Upper lobe of left lung (tissue), 4 donors: ENCODE measurements around the gene ZNF366.

Experiments used
- CTCF ChIP-seq, 6 experiments: fragments of 450-650 bp in 4 of 6; fragments of 200-600 bp in 2 of 6; sonication (generic) in 2 of 6; IDR thresholded peaks; one replicate each; pipeline ENCODE4 v1.5.1; 2016 to 2019; ENCODE audit warnings: antibody characterized with exemption in 6 of 6
- EP300 ChIP-seq, 4 donors: sonication (generic); formaldehyde crosslinking; IDR thresholded peaks; one replicate each; pipeline ENCODE4 v1.5.1; 2017; ENCODE audit warnings: antibody characterized with exemption in 4 of 4, control low read depth in 2 of 4
- POLR2A ChIP-seq, 4 donors: fragments of 450-650 bp; IDR thresholded peaks; one replicate each; pipeline ENCODE4 v1.5.1; 2016 to 2017; ENCODE audit warnings: antibody characterized with exemption in 4 of 4, mild to moderate bottlenecking in 2 of 4
- POLR2AphosphoS5 ChIP-seq, 2 donors: sonication (generic); formaldehyde crosslinking; IDR thresholded peaks; one replicate each; pipeline ENCODE4 v1.5.1; 2017; ENCODE audit warnings: antibody characterized with exemption in 2 of 2

GRCh38 chr5:72495410-72495809 lies 11.8 kb downstream of the ZNF366 start:
- no peak for TF ChIP-seq CTCF (IDR thresholded peaks at IDR 0.05)
- no peak for TF ChIP-seq POLR2AphosphoS5 (IDR thresholded peaks at IDR 0.05)
- TF ChIP-seq POLR2A (IDR thresholded peaks at IDR 0.05) = no peak
- TF ChIP-seq EP300 (IDR thresholded peaks at IDR 0.05) = no peak
